Adrenal gland (tissue), 12 donors: ENCODE results near the gene NCKIPSD. TPM values are rescaled to one million over a fixed set of nuclear protein-coding genes. Genes with fewer than 3 reads are reported as not detected.

Source experiments
- DNase-seq, 7 donors: peaks; one replicate each; pipeline ENCODE4 v3.0.0-alpha.2; 2019 to 2020
- H3K27ac ChIP-seq, 5 donors: fragments of 200-600 bp; sonication (generic) in 4 of 5; 1 replicate in 3 of 5; 2 replicates in 2 of 5; pipeline versions ENCODE4 v1.5.1 to v1.8.0; 2016 to 2020; ENCODE audit warnings: mild to moderate bottlenecking in 1 of 5
- H3K27me3 ChIP-seq: fragments of 200-600 bp; 2 replicates; pipeline ENCODE4 v1.8.0; 2021
- H3K36me3 ChIP-seq, 2 donors: fragments of 200-600 bp; replicated peaks in 1 of 2; 1 replicate in 1 of 2; 2 replicates in 1 of 2; pipeline versions ENCODE4 v1.5.1 to v1.8.0; 2018 to 2022
- H3K4me1 ChIP-seq, 2 donors: fragments of 200-600 bp; replicated peaks in 1 of 2; 1 replicate in 1 of 2; 2 replicates in 1 of 2; pipeline versions ENCODE4 v1.5.1 to v1.8.0; 2018 to 2021
- H3K4me3 ChIP-seq, 4 donors: fragments of 200-600 bp; sonication (generic) in 3 of 4; one replicate each; pipeline ENCODE4 v1.5.1; 2016 to 2018
- H3K9me3 ChIP-seq, 3 donors: fragments of 200-600 bp; sonication (generic) in 1 of 3; replicated peaks in 1 of 3; 1 replicate in 2 of 3; 2 replicates in 1 of 3; pipeline versions ENCODE4 v1.5.1 to v1.8.0; 2016 to 2021
- CTCF ChIP-seq, 6 experiments: fragments of 450-650 bp in 4 of 6; fragments of 200-600 bp in 2 of 6; sonication (generic) in 1 of 6; IDR thresholded peaks; 1 replicate in 5 of 6; 2 replicates in 1 of 6; pipeline versions ENCODE4 v1.5.1 to v1.8.0; 2016 to 2021; ENCODE audit warnings: antibody characterized with exemption in 6 of 6, mild to moderate bottlenecking in 2 of 6, moderate library complexity in 1 of 6
- POLR2A ChIP-seq, 2 donors: fragments of 450-650 bp; IDR thresholded peaks; one replicate each; pipeline ENCODE4 v1.6.1; 2017; ENCODE audit warnings: antibody characterized with exemption in 2 of 2, mild to moderate bottlenecking in 2 of 2, moderate library complexity in 1 of 2
- WGBS, 4 donors: extraction: QIAGEN DNeasy Blood & Tissue Kit in 2 of 4; methylation state at CpG; one replicate each; pipeline versions ENCODE4 v1.1.5 to v1.1.7; 2013 to 2017; 5-methylcytosine and 5-hydroxymethylcytosine counted together
- intact Hi-C, 2 donors: fragments of 100-400 bp; cut with DNase I; formaldehyde crosslinking; loops; one replicate each; pipeline versions ENCODE4 v1.14.1 to v1.15.0; 2022 to 2023
- polyA plus RNA-seq, 3 donors: library from polyadenylated mRNA; stranded (reverse); fragments of 200-250 nt in 2 of 3; fragments of 350-450 nt in 1 of 3; fragmentation: Illumina TruSeq in 1 of 3; extraction: RNeasy Lipid Tissue Mini Kit (QIAGEN cat#74804) in 1 of 3; gene quantifications; one replicate each; pipeline ENCODE4 v1.2.3, GENCODE V29; 2013 to 2014
- total RNA-seq, 9 donors: library from RNA; depleted of rRNA in 4 of 9; stranded (reverse); fragments of >200 nt in 4 of 9; fragments of 120-200 nt in 1 of 9; fragmentation: NEBNext Ultra II Directional in 1 of 9; extraction: Animal tissue kit (Norgen Biotek cat#: 25700) in 1 of 9; gene quantifications; one replicate each; pipeline versions ENCODE4 v1.1.0 to v1.2.4, GENCODE V29; 2013 to 2023
- donor health status: healthy with polysubstance abuse.
- donor health status: Bipolar disorder and iron deficiency.
- donor health status: DM: yes; HTN: yes; CAD: no.
- donor health status: DM: no; HTN: no; CAD: no.
- donor health status: DM: no; HTN: no; CAD: no.
- donor health status: DM: yes; HTN: yes; CAD: no.

Gene NCKIPSD
- total and polyA plus RNA-seq, 12 donors: 14.0 to 78.7 (median 26.7) TPM

DNA sequence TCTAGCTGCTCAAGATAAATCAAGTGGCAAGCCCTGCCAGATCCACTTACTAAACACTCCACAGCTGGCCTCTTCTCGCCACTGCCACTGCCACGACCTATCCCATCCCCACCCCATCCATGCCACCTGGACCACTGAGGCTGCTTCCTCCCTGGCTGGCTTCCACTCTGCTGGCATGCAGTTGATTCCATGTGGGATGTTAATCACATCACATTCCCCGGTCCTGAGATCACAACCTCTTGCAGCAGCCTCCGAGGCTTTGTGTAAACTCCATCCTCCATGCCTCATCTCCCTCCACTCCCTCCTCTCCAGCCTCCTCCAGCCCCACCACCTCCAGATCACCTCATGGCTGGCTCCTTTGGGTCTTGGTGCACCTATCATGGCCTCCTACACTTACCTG, 7.7 kb downstream of the NCKIPSD start:
- WGBS, 4 donors: 76 to 86% (median 83%) methylated on average over 4 of the region's 4 CpGs
- DNase-seq: no peak
- H3K9me3 ChIP-seq: no peaks in the 10 kb centered on the region
- TF ChIP-seq POLR2A (IDR thresholded peaks at IDR 0.05): no peak
- TF ChIP-seq CTCF (IDR thresholded peaks at IDR 0.05): no peak
- H3K27me3 ChIP-seq: no peaks in the 10 kb centered on the region
- no peak overlapping the region for H3K27ac ChIP-seq
- peaks cover 0 to 65% of the 10 kb centered on the region in 2 donors for H3K36me3 ChIP-seq
- H3K4me3 ChIP-seq: no peak overlapping the region
- H3K4me1 ChIP-seq: peaks cover 0 to 4% of the 10 kb centered on the region in 2 donors
- intact Hi-C loops: no loop called here

DNA sequence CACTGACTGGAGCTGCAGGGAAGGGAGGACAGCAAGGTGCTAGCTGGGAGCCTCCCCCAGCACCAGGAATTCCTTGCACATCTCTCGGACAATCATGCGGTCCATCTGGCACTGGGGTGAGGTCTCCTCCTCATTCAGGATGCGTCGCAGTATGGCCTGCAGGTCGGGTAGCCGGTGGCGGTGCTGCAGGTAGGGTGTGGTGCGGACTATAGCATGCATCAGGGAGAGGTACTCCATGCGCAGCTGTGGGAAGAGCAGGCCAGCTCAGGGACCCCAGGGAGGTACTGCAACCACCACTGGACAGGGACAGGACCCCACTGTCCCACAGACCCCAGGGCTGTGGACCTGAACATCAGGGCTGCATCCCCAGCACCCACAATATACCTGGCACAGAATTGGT, 11.2 kb downstream of the NCKIPSD start:
- Histone ChIP-seq H3K4me1 (no peaks in the 10 kb centered on the region), H3K27me3 (no peaks in the 10 kb centered on the region), H3K36me3 (peaks cover 0 to 42% of the 10 kb centered on the region in 2 donors), H3K27ac (no peak overlapping the region), H3K4me3 (no peak overlapping the region), H3K9me3 (no peaks in the 10 kb centered on the region)
- no peak for DNase-seq
- intact Hi-C loops: no loop called here
- WGBS, 4 donors: 90 to 100% (median 93%) methylated on average over 7 to 9 of the region's 9 CpGs
- TF ChIP-seq POLR2A (IDR thresholded peaks at IDR 0.05): no peak
- no peak for TF ChIP-seq CTCF (IDR thresholded peaks at IDR 0.05)

- peaks cover 0 to 22% of the 10 kb centered on the region in 2 donors for H3K36me3 ChIP-seq
- no peak overlapping the region for H3K27ac ChIP-seq
Measured at GRCh38 chr3:48672522-48672921, 13.2 kb downstream of the NCKIPSD start.

GRCh38 chr3:48664929-48665328, 20.8 kb downstream of the NCKIPSD start:
- TF ChIP-seq POLR2A (IDR thresholded peaks at IDR 0.05) (no peak), CTCF (IDR thresholded peaks at IDR 0.05) (no peak)
- Histone ChIP-seq H3K27ac (peak overlapping the region in 1 of 5 donors; percentile 92), H3K4me1 (peaks cover 16 to 29% of the 10 kb centered on the region in 2 donors), H3K27me3 (no peaks in the 10 kb centered on the region), H3K4me3 (no peak overlapping the region), H3K36me3 (no peaks in the 10 kb centered on the region), H3K9me3 (no peaks in the 10 kb centered on the region)
- intact Hi-C loops: no loop called here
- 81 to 88% (median 82%) methylated on average over 4 of the region's 4 CpGs for WGBS, 4 donors
- DNase-seq: peak in 1 of 7 donors; percentile 39

More at GRCh38 chr3:48672522-48672921, 13.2 kb downstream of the NCKIPSD start:
- TF ChIP-seq POLR2A (IDR thresholded peaks at IDR 0.05): no peak
- TF ChIP-seq CTCF (IDR thresholded peaks at IDR 0.05): no peak
- no peak for DNase-seq
- 40 to 67% (median 44%) methylated on average over 1 of the region's 1 CpG for WGBS, 4 donors
- Histone ChIP-seq H3K27me3 (no peaks in the 10 kb centered on the region), H3K9me3 (no peaks in the 10 kb centered on the region), H3K4me3 (no peak overlapping the region), H3K4me1 (no peaks in the 10 kb centered on the region)
- intact Hi-C loops: no loop called here
